Skeletal muscle satellite cell (primary cell): ENCODE measurements around the gene GPR39. TPM values are rescaled to one million over a fixed set of nuclear protein-coding genes. Genes with fewer than 3 reads are reported as not detected.

Experiments
- small RNA-seq: library from RNA; depleted of rRNA; stranded (forward); fragments of <200 nt; gene quantifications from one replicate; pipeline ENCODE3, GENCODE V24; 2012

GPR39 gene

Small RNAs within 50 kb of the gene (small RNA-seq; reads per million reads assigned to genes)
- gene RNU6-175P, result not detected
